Activated CD4-positive, alpha-beta T cell treated with anti-CD3 and anti-CD28 coated beads, Interleukin-2, amount 50 U/mL, for 1 hour (primary cell): Measurements from ENCODE around the gene DHX29.

Experiments used
- DNase-seq: peaks from one replicate; pipeline ENCODE4 v3.0.0-alpha.2; 2020

The DHX29 gene

GRCh38 chr5:55231029-55231918 lies 76.2 kb downstream of the DHX29 start:
- DNase-seq: peak; percentile 15

- DNase-seq: no peak
Measured at GRCh38 chr5:55230086-55230629, 77.3 kb downstream of the DHX29 start.

- no peak for DNase-seq
Measured at GRCh38 chr5:55227664-55228430, 79.6 kb downstream of the DHX29 start.

- peak; percentile 29 for DNase-seq
Measured at GRCh38 chr5:55226934-55227663, 80.4 kb downstream of the DHX29 start, which contains the start of gene MCIDAS. Gene MCIDAS, minus strand, starts transcription at chr5:55227315. Its CDS starts 177 bp downstream, at chr5:55227138.

GRCh38 chr5:55226027-55226933 lies 81.2 kb downstream of the DHX29 start:
- DNase-seq: peak; percentile 44

GRCh38 chr5:55225346-55225745 lies 82.1 kb downstream of the DHX29 start:
- DNase-seq: no peak

- no peak for DNase-seq
Measured at GRCh38 chr5:55223812-55224240, 83.7 kb downstream of the DHX29 start.

- no peak for DNase-seq
Measured at GRCh38 chr5:55222985-55223811, 84.3 kb downstream of the DHX29 start.

- DNase-seq: no peak
Measured at GRCh38 chr5:55222092-55222984, 85.2 kb downstream of the DHX29 start.

- DNase-seq: no peak
Measured at GRCh38 chr5:55220433-55221185, 86.9 kb downstream of the DHX29 start.

GRCh38 chr5:55219770-55220169 lies 87.7 kb downstream of the DHX29 start:
- no peak for DNase-seq

- DNase-seq: no peak
Measured at GRCh38 chr5:55218967-55219366, 88.5 kb downstream of the DHX29 start.

- DNase-seq: no peak
Measured at GRCh38 chr5:55211184-55211874, 96.2 kb downstream of the DHX29 start.
